ENCODE results near the gene DIP2B.

DNA sequence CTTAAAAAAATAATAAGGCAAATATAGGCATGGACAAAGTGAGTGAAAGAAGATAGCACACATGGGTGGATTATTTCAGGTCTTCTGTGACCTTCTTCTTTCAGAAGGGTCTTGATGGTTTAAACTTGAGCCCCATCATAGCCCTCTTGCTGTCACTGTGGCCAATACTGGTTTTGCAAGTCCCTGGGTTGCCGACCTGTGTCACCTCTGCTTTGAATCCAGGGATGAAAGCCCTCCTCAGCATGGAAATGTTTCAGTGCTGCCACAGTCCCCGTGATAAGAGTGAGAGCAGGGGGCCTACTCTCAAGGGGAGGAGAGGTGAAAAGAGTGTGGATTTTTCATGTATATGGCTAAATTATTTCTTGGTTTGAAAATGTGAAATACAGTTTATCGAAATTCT lies 228.9 kb downstream of the DIP2B start:
- TF ChIP-seq, protein P1, sequence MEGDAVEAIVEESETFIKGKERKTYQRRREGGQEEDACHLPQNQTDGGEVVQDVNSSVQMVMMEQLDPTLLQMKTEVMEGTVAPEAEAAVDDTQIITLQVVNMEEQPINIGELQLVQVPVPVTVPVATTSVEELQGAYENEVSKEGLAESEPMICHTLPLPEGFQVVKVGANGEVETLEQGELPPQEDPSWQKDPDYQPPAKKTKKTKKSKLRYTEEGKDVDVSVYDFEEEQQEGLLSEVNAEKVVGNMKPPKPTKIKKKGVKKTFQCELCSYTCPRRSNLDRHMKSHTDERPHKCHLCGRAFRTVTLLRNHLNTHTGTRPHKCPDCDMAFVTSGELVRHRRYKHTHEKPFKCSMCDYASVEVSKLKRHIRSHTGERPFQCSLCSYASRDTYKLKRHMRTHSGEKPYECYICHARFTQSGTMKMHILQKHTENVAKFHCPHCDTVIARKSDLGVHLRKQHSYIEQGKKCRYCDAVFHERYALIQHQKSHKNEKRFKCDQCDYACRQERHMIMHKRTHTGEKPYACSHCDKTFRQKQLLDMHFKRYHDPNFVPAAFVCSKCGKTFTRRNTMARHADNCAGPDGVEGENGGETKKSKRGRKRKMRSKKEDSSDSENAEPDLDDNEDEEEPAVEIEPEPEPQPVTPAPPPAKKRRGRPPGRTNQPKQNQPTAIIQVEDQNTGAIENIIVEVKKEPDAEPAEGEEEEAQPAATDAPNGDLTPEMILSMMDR (IDR thresholded peaks at IDR 0.05; ENCODE audit: poor library complexity, severe bottlenecking) = no peak
- TF ChIP-seq, protein P2, sequence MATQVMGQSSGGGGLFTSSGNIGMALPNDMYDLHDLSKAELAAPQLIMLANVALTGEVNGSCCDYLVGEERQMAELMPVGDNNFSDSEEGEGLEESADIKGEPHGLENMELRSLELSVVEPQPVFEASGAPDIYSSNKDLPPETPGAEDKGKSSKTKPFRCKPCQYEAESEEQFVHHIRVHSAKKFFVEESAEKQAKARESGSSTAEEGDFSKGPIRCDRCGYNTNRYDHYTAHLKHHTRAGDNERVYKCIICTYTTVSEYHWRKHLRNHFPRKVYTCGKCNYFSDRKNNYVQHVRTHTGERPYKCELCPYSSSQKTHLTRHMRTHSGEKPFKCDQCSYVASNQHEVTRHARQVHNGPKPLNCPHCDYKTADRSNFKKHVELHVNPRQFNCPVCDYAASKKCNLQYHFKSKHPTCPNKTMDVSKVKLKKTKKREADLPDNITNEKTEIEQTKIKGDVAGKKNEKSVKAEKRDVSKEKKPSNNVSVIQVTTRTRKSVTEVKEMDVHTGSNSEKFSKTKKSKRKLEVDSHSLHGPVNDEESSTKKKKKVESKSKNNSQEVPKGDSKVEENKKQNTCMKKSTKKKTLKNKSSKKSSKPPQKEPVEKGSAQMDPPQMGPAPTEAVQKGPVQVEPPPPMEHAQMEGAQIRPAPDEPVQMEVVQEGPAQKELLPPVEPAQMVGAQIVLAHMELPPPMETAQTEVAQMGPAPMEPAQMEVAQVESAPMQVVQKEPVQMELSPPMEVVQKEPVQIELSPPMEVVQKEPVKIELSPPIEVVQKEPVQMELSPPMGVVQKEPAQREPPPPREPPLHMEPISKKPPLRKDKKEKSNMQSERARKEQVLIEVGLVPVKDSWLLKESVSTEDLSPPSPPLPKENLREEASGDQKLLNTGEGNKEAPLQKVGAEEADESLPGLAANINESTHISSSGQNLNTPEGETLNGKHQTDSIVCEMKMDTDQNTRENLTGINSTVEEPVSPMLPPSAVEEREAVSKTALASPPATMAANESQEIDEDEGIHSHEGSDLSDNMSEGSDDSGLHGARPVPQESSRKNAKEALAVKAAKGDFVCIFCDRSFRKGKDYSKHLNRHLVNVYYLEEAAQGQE (IDR thresholded peaks at IDR 0.05; ENCODE audit: borderline replicate concordance) = no peak
- no peak for TF ChIP-seq EP300 (conservative IDR thresholded peaks at IDR 0.05; ENCODE audit: poor library complexity, severe bottlenecking)

Data from neural cell (in vitro differentiated cells).